ENCODE results near the gene SLC25A41.

The SLC25A41 gene

GRCh38 chr19:6433663-6434062 is at the start of gene SLC25A41:
Gene SLC25A41 (minus strand): TSS chr19:6433763. CDS start chr19:6433693, 70 bp downstream.
- DNase-seq (ENCODE audit: low read depth in 2 of 2): no peak

- DNase-seq (ENCODE audit: low read depth in 2 of 2): no peak
Observed at GRCh38 chr19:6483235-6483634, 49.7 kb upstream of the SLC25A41 start.

GRCh38 chr19:6482343-6482686 is 48.8 kb upstream of the SLC25A41 start:
- DNase-seq (ENCODE audit: low read depth in 2 of 2): no peak

- peak in 1 of 2 donors; percentile 43 for DNase-seq (ENCODE audit: low read depth in 2 of 2)
Observed at GRCh38 chr19:6481541-6482342, 48.2 kb upstream of the SLC25A41 start, which contains the start of gene DENND1C. Gene DENND1C (minus strand): TSS chr19:6481787. CDS start chr19:6481695, 92 bp downstream.

- no peak for DNase-seq (ENCODE audit: low read depth in 2 of 2)
Observed at GRCh38 chr19:6480848-6481415, 47.4 kb upstream of the SLC25A41 start.

- DNase-seq (ENCODE audit: low read depth in 2 of 2): no peak
Observed at GRCh38 chr19:6479836-6480398, 46.4 kb upstream of the SLC25A41 start.

- no peak for DNase-seq (ENCODE audit: low read depth in 2 of 2)
Observed at GRCh38 chr19:6478815-6479214, 45.3 kb upstream of the SLC25A41 start.

GRCh38 chr19:6476896-6477431 is 43.4 kb upstream of the SLC25A41 start:
- no peak for DNase-seq (ENCODE audit: low read depth in 2 of 2)

- DNase-seq (ENCODE audit: low read depth in 2 of 2): peak in 1 of 2 donors; percentile 50
Observed at GRCh38 chr19:6476155-6476895, 42.8 kb upstream of the SLC25A41 start.

GRCh38 chr19:6475321-6476108 is 42.0 kb upstream of the SLC25A41 start:
- DNase-seq (ENCODE audit: low read depth in 2 of 2): no peak

- DNase-seq (ENCODE audit: low read depth in 2 of 2): no peak
Observed at GRCh38 chr19:6473647-6474046, 40.1 kb upstream of the SLC25A41 start.

GRCh38 chr19:6472713-6473112 is 39.1 kb upstream of the SLC25A41 start:
- DNase-seq (ENCODE audit: low read depth in 2 of 2): no peak

GRCh38 chr19:6471076-6471475 is 37.5 kb upstream of the SLC25A41 start:
- no peak for DNase-seq (ENCODE audit: low read depth in 2 of 2)

GRCh38 chr19:6470173-6470572 is 36.6 kb upstream of the SLC25A41 start:
- no peak for DNase-seq (ENCODE audit: low read depth in 2 of 2)

GRCh38 chr19:6467384-6467783 is 33.8 kb upstream of the SLC25A41 start:
- DNase-seq (ENCODE audit: low read depth in 2 of 2): no peak

GRCh38 chr19:6466526-6467248 is 33.1 kb upstream of the SLC25A41 start:
- DNase-seq (ENCODE audit: low read depth in 2 of 2): no peak

GRCh38 chr19:6465663-6466062 is 32.1 kb upstream of the SLC25A41 start:
- DNase-seq (ENCODE audit: low read depth in 2 of 2): no peak

GRCh38 chr19:6465006-6465405 is 31.4 kb upstream of the SLC25A41 start:
- DNase-seq (ENCODE audit: low read depth in 2 of 2): no peak

GRCh38 chr19:6464070-6464873 is 30.7 kb upstream of the SLC25A41 start, which contains the start of gene CRB3:
Gene CRB3 (plus strand): TSS chr19:6464271. CDS start chr19:6464702, 431 bp downstream.
- DNase-seq (ENCODE audit: low read depth in 2 of 2): no peak

Measured in stimulated activated CD4-positive, alpha-beta T cell treated with anti-CD3 and anti-CD28 coated beads, Interleukin-1b, Interleukin-23, amount 100 ng/mL, for 1 hour (primary cell).